Adrenal gland (tissue), 5 donors: ENCODE data around the gene ARHGAP10.

ENCODE experiments used
- POLR2A ChIP-seq, 2 donors: fragments of 450-650 bp; IDR thresholded peaks; one replicate each; pipeline ENCODE4 v1.6.1; 2017; ENCODE audit warnings: antibody characterized with exemption in 2 of 2, mild to moderate bottlenecking in 2 of 2, moderate library complexity in 1 of 2
- TF ChIP-seq, protein P1 (sequence below), 6 experiments: fragments of 450-650 bp in 4 of 6; fragments of 200-600 bp in 2 of 6; sonication (generic) in 1 of 6; IDR thresholded peaks; 1 replicate in 5 of 6; 2 replicates in 1 of 6; pipeline versions ENCODE4 v1.5.1 to v1.8.0; 2016 to 2021; ENCODE audit warnings: antibody characterized with exemption in 6 of 6, mild to moderate bottlenecking in 2 of 6, moderate library complexity in 1 of 6
- donor health status: DM: no; HTN: no; CAD: no.

DNA sequence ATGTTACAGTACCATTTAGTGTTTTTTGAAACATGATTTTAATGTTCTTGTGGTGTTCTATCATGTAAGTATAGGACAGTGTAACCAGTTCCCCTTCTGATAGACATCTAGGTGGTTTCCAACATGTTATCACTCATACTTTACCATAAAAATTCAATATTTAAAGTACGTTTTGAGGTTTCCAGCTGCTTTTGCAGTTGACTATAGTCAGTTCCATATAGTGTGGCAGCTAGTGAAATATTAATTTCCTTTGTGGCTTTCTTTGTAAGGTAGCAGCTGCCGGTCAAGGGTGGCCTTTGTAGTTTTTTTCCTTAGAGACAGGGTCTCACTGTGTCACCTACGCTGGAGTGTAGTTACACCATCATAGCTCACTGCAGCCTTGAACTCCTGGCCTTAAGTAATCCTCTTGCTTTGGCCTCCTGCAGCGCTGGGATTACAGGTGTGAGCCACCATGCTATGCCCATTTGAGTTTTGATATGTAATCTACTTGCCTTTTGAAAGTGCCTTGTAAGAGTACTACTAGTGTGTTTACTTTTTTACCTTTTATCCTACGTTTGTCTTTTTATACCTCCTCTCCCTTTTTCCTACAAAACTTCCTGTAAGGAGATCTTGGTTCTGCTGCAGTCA lies 63.0 kb downstream of the ARHGAP10 start:
- no peak for TF ChIP-seq POLR2A (IDR thresholded peaks at IDR 0.05)
- TF ChIP-seq, protein P1, sequence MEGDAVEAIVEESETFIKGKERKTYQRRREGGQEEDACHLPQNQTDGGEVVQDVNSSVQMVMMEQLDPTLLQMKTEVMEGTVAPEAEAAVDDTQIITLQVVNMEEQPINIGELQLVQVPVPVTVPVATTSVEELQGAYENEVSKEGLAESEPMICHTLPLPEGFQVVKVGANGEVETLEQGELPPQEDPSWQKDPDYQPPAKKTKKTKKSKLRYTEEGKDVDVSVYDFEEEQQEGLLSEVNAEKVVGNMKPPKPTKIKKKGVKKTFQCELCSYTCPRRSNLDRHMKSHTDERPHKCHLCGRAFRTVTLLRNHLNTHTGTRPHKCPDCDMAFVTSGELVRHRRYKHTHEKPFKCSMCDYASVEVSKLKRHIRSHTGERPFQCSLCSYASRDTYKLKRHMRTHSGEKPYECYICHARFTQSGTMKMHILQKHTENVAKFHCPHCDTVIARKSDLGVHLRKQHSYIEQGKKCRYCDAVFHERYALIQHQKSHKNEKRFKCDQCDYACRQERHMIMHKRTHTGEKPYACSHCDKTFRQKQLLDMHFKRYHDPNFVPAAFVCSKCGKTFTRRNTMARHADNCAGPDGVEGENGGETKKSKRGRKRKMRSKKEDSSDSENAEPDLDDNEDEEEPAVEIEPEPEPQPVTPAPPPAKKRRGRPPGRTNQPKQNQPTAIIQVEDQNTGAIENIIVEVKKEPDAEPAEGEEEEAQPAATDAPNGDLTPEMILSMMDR (IDR thresholded peaks at IDR 0.05), result no peak
